OCI-LY1 (cell line): Measurements from ENCODE around the gene MDN1.

Experiments used
- CTCF ChIP-seq: fragments of 200-600 bp; sonication (generic), shearing (Covaris generic); IDR thresholded peaks from 2 replicates; pipeline ENCODE4 v1.5.1; 2017; ENCODE audit warnings: mild to moderate bottlenecking, antibody characterized with exemption, low read length, moderate library complexity, mixed read lengths
- EZH2 ChIP-seq: fragments of 200-600 bp; sonication (generic), shearing (Covaris generic); IDR thresholded peaks from 2 replicates; pipeline ENCODE4 v1.8.0; 2017; ENCODE audit warnings: borderline replicate concordance, mixed run types, mild to moderate bottlenecking, antibody characterized with exemption, low read length, moderate library complexity, mixed read lengths

- TF ChIP-seq EZH2 = no peak
- no peak for TF ChIP-seq CTCF
Observed at GRCh38 chr6:89784838-89785237, 34.8 kb downstream of the MDN1 start.
